ENCODE results near the gene ARID1B. TPM values are rescaled to one million over a fixed set of nuclear protein-coding genes. Genes with fewer than 3 reads are reported as not detected.
A peak's percentile ranks its signal among the peaks of the same experiment; 100 is the strongest.

Gene ARID1B
- total RNA-seq, 1 donor from 2014 or later = 75.4 TPM

DNA sequence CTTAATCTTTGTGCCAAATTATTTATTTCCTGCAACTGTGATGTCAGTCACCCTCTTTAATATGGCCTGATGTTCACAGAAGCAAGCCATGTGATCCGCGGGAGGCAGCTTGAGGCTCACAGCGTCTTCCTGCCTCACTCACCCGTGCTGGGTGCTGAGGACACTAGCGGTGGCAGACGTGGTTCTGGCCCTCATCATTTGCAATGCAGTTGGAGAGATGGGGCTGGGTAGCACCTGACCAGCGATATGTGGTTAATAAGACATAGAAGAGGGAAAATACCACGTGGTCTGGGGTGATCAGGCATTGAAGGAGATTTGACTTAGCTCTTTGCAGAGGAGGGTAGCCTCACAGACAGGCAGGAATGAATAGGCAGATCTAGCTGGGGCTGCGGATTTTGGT, 281.4 kb downstream of the ARID1B start:
- Mint-ChIP-seq H3K36me3 (ENCODE audit: low read depth, unreplicated experiment) (peaks cover 4% of the 10 kb centered on the region), H3K27me3 (ENCODE audit: low read depth, unreplicated experiment) (no peaks in the 10 kb centered on the region), H3K27ac (ENCODE audit: unreplicated experiment) (no peak overlapping the region), H3K4me3 (ENCODE audit: unreplicated experiment) (no peak overlapping the region), H3K9me3 (ENCODE audit: unreplicated experiment) (no peaks in the 10 kb centered on the region), H3K4me1 (ENCODE audit: low read depth, unreplicated experiment) (peaks cover 20% of the 10 kb centered on the region)
- no peaks in the 10 kb centered on the region for H3K27me3 ChIP-seq (ENCODE audit: insufficient read depth, low read length)
- H3K9ac ChIP-seq (ENCODE audit: low read length) = no peak overlapping the region
- H2AFZ ChIP-seq (ENCODE audit: low read depth, low read length) = no peak overlapping the region
- H3K9me3 ChIP-seq (ENCODE audit: insufficient read depth, low read depth, low read length) = no peaks in the 10 kb centered on the region
- no peak overlapping the region for H3K4me3 ChIP-seq (ENCODE audit: insufficient read depth, low read depth, low read length)
- peaks cover 15% of the 10 kb centered on the region for H3K79me2 ChIP-seq (ENCODE audit: insufficient read depth, low read length)
- peaks cover 14% of the 10 kb centered on the region for H4K20me1 ChIP-seq (ENCODE audit: insufficient read depth, low read length)
- TF ChIP-seq, protein P1, sequence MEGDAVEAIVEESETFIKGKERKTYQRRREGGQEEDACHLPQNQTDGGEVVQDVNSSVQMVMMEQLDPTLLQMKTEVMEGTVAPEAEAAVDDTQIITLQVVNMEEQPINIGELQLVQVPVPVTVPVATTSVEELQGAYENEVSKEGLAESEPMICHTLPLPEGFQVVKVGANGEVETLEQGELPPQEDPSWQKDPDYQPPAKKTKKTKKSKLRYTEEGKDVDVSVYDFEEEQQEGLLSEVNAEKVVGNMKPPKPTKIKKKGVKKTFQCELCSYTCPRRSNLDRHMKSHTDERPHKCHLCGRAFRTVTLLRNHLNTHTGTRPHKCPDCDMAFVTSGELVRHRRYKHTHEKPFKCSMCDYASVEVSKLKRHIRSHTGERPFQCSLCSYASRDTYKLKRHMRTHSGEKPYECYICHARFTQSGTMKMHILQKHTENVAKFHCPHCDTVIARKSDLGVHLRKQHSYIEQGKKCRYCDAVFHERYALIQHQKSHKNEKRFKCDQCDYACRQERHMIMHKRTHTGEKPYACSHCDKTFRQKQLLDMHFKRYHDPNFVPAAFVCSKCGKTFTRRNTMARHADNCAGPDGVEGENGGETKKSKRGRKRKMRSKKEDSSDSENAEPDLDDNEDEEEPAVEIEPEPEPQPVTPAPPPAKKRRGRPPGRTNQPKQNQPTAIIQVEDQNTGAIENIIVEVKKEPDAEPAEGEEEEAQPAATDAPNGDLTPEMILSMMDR (IDR thresholded peaks at IDR 0.05; ENCODE audit: insufficient read depth, low read depth, low read length) = no peak
- no peak for TF ChIP-seq EZH2 (IDR thresholded peaks at IDR 0.05; ENCODE audit: insufficient read depth, low read length)
- no peaks in the 10 kb centered on the region for H3K36me3 ChIP-seq (ENCODE audit: insufficient read depth, low read length)
- FAIRE-seq (no peak), DNase-seq (ENCODE audit: low read depth) (no peak)
- no peak overlapping the region for H3K4me2 ChIP-seq (ENCODE audit: low read length)
- no peak overlapping the region for H3K27ac ChIP-seq (ENCODE audit: low read depth, low read length)
- H3K4me1 ChIP-seq (ENCODE audit: insufficient read depth, low read length) = peaks cover 9% of the 10 kb centered on the region

DNA sequence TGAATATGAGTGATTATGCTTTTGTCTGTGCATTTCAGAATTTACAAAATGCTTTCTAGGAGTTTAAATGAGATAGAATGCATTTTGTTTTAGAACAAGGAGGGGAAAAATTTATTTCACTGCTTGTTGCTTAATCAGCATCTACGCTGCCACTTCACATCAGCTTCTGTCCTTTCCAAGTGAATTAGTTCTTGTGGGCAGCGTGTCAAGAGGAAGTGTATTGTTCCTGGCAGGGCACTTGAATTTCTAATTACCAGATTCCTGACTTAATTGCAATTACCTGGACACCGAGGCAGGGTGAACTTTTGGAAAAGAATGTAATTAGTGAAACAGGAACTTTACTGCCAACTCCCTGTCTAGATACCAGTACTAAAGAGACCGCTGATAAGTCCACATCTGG, 282.6 kb downstream of the ARID1B start:
- H3K4me3 Mint-ChIP-seq (ENCODE audit: unreplicated experiment) = no peak overlapping the region
- no peaks in the 10 kb centered on the region for H3K9me3 Mint-ChIP-seq (ENCODE audit: unreplicated experiment)
- FAIRE-seq = no peak
- Histone ChIP-seq H3K27ac (ENCODE audit: low read depth, low read length) (no peak overlapping the region), H3K27me3 (ENCODE audit: insufficient read depth, low read length) (no peaks in the 10 kb centered on the region), H3K9ac (ENCODE audit: low read length) (no peak overlapping the region), H4K20me1 (ENCODE audit: insufficient read depth, low read length) (peaks cover 18% of the 10 kb centered on the region), H3K79me2 (ENCODE audit: insufficient read depth, low read length) (peaks cover 11% of the 10 kb centered on the region), H3K4me3 (ENCODE audit: insufficient read depth, low read depth, low read length) (no peak overlapping the region), H3K4me1 (ENCODE audit: insufficient read depth, low read length) (peaks cover 9% of the 10 kb centered on the region), H2AFZ (ENCODE audit: low read depth, low read length) (no peak overlapping the region), H3K4me2 (ENCODE audit: low read length) (peak overlapping the region; percentile 17), H3K9me3 (ENCODE audit: insufficient read depth, low read depth, low read length) (no peaks in the 10 kb centered on the region), H3K36me3 (ENCODE audit: insufficient read depth, low read length) (no peaks in the 10 kb centered on the region)
- peaks cover 24% of the 10 kb centered on the region for H3K4me1 Mint-ChIP-seq (ENCODE audit: low read depth, unreplicated experiment)
- TF ChIP-seq EZH2 (IDR thresholded peaks at IDR 0.05; ENCODE audit: insufficient read depth, low read length) = no peak
- TF ChIP-seq, protein P1 (IDR thresholded peaks at IDR 0.05; ENCODE audit: insufficient read depth, low read depth, low read length) = no peak
- no peaks in the 10 kb centered on the region for H3K27me3 Mint-ChIP-seq (ENCODE audit: low read depth, unreplicated experiment)
- no peak overlapping the region for H3K27ac Mint-ChIP-seq (ENCODE audit: unreplicated experiment)
- H3K36me3 Mint-ChIP-seq (ENCODE audit: low read depth, unreplicated experiment) = peaks cover 6% of the 10 kb centered on the region
- peak; percentile 44 for DNase-seq (ENCODE audit: low read depth)

DNA sequence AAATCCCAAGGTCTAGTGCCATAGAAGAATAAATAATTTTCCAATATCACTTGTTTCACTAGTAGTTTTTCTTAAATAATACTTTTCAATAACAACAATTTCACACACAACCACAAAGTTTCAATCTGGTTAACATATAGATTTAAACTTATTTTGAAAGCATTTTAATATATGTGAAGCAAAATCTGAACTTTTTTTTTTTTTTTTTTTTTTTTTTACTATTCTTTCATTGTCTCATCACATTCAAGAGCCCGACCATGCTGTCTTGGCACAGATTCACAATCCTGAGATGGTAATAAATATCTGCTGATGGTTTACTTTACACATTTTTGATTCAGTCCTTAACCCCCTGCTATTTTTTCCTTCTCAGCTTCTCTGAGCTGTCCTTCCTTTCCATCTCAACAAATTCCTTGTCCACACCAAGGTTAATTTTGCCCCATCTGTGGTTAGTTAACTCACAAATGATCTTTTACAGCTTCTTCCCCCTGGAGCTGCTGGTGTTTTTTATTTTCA, 283.3 kb downstream of the ARID1B start:
- Histone ChIP-seq H3K4me2 (ENCODE audit: low read length) (no peak overlapping the region), H4K20me1 (ENCODE audit: insufficient read depth, low read length) (peaks cover 17% of the 10 kb centered on the region), H3K9me3 (ENCODE audit: insufficient read depth, low read depth, low read length) (no peaks in the 10 kb centered on the region), H3K79me2 (ENCODE audit: insufficient read depth, low read length) (peaks cover 8% of the 10 kb centered on the region), H2AFZ (ENCODE audit: low read depth, low read length) (no peak overlapping the region), H3K36me3 (ENCODE audit: insufficient read depth, low read length) (no peaks in the 10 kb centered on the region), H3K9ac (ENCODE audit: low read length) (no peak overlapping the region), H3K27me3 (ENCODE audit: insufficient read depth, low read length) (no peaks in the 10 kb centered on the region), H3K4me3 (ENCODE audit: insufficient read depth, low read depth, low read length) (no peak overlapping the region), H3K4me1 (ENCODE audit: insufficient read depth, low read length) (peaks cover 9% of the 10 kb centered on the region), H3K27ac (ENCODE audit: low read depth, low read length) (no peak overlapping the region)
- H3K27ac Mint-ChIP-seq (ENCODE audit: unreplicated experiment) = no peak overlapping the region
- H3K36me3 Mint-ChIP-seq (ENCODE audit: low read depth, unreplicated experiment) = peaks cover 6% of the 10 kb centered on the region
- DNase-seq (ENCODE audit: low read depth) (peak; percentile 53), FAIRE-seq (no peak)
- H3K9me3 Mint-ChIP-seq (ENCODE audit: unreplicated experiment) = no peaks in the 10 kb centered on the region
- TF ChIP-seq EZH2 (IDR thresholded peaks at IDR 0.05; ENCODE audit: insufficient read depth, low read length) = no peak
- TF ChIP-seq, protein P1 (IDR thresholded peaks at IDR 0.05; ENCODE audit: insufficient read depth, low read depth, low read length) = no peak
- H3K27me3 Mint-ChIP-seq (ENCODE audit: low read depth, unreplicated experiment) = no peaks in the 10 kb centered on the region
- H3K4me3 Mint-ChIP-seq (ENCODE audit: unreplicated experiment) = peak overlapping the region; percentile 41
- peaks cover 24% of the 10 kb centered on the region for H3K4me1 Mint-ChIP-seq (ENCODE audit: low read depth, unreplicated experiment)

Data from astrocyte (in vitro differentiated cells and primary cell).